GM23338 (cell line): ENCODE data around the gene HAO1. TPM values are rescaled to one million over a fixed set of nuclear protein-coding genes. Genes with fewer than 3 reads are reported as not detected.

Experiments used
- ATAC-seq: fragments of 200-7000 bp; cut with Tn5 transposase; 3 replicates; pipeline ENCODE4 v1.9.1; 2020
- DNase-seq: peaks from one replicate; pipeline ENCODE4 v3.0.0-alpha.2; 2015; ENCODE audit warnings: low spot score
- H2AFZ ChIP-seq: fragments of 200-600 bp; sonication (generic); 2 replicates; pipeline ENCODE4 v1.8.0; 2016; ENCODE audit warnings: antibody characterized with exemption, mild to moderate bottlenecking, moderate library complexity
- H3F3A ChIP-seq: fragments of 200-600 bp; sonication (generic); replicated peaks from 2 replicates; pipeline ENCODE4 v1.8.0; 2017; ENCODE audit warnings: antibody characterized with exemption, mixed run types, low read depth
- H3K27ac ChIP-seq: fragments of 200-600 bp; sonication (generic); 2 replicates; pipeline ENCODE4 v1.6.1; 2016; ENCODE audit warnings: low read depth
- H3K27me3 ChIP-seq: fragments of 200-600 bp; sonication (generic); 2 replicates; pipeline ENCODE4 v1.8.0; 2016; ENCODE audit warnings: mild to moderate bottlenecking, mixed run types, moderate library complexity; ENCODE audit not compliant: insufficient read depth
- H3K36me3 ChIP-seq: fragments of 200-600 bp; sonication (generic); 2 replicates; pipeline ENCODE4 v1.8.0; 2016; ENCODE audit warnings: mild to moderate bottlenecking; ENCODE audit not compliant: insufficient read depth
- H3K4me1 ChIP-seq: fragments of 200-600 bp; sonication (generic); 2 replicates; pipeline ENCODE4 v1.8.0; 2016; ENCODE audit warnings: mild to moderate bottlenecking, moderate library complexity; ENCODE audit not compliant: insufficient read depth
- H3K4me2 ChIP-seq: fragments of 200-600 bp; sonication (generic); 2 replicates; pipeline ENCODE4 v1.7.1; 2017; ENCODE audit warnings: mixed run types
- H3K4me3 ChIP-seq: fragments of 200-600 bp; sonication (generic); 2 replicates; pipeline ENCODE4 v1.6.1; 2016; ENCODE audit warnings: mixed run types
- H3K79me2 ChIP-seq: fragments of 200-600 bp; sonication (generic); replicated peaks from 2 replicates; pipeline ENCODE4 v1.8.0; 2017; ENCODE audit warnings: mild to moderate bottlenecking; ENCODE audit not compliant: insufficient read depth
- H3K9me2 ChIP-seq: fragments of 200-600 bp; sonication (generic); 2 replicates; pipeline ENCODE4 v1.8.0; 2017; ENCODE audit not compliant: insufficient read depth
- H4K20me1 ChIP-seq: fragments of 200-600 bp; sonication (generic); replicated peaks from 2 replicates; pipeline ENCODE4 v1.8.0; 2017; ENCODE audit warnings: mild to moderate bottlenecking; ENCODE audit not compliant: insufficient read depth
- H3K27ac Mint-ChIP-seq: 2 replicates; pipeline ENCODE4 v1.8.0; 2020; ENCODE audit warnings: inconsistent platforms, mild to moderate bottlenecking, moderate library complexity, mixed read lengths
- H3K27me3 Mint-ChIP-seq: 3 replicates; pipeline ENCODE4 v1.8.0; 2022; ENCODE audit warnings: low read depth, mild to moderate bottlenecking, moderate library complexity, mixed read lengths, inconsistent platforms; ENCODE audit not compliant: insufficient read depth, poor library complexity
- H3K36me3 Mint-ChIP-seq: 3 replicates; pipeline ENCODE4 v1.8.0; 2021; ENCODE audit warnings: low read depth, mild to moderate bottlenecking, inconsistent platforms, moderate library complexity, mixed read lengths
- H3K4me1 Mint-ChIP-seq: 3 replicates; pipeline ENCODE4 v1.8.0; 2020; ENCODE audit warnings: mild to moderate bottlenecking, inconsistent platforms, mixed read lengths
- H3K4me3 Mint-ChIP-seq: 3 replicates; pipeline ENCODE4 v1.8.0; 2021; ENCODE audit warnings: moderate library complexity, mild to moderate bottlenecking, inconsistent platforms, mixed read lengths
- H3K9me3 Mint-ChIP-seq: 3 replicates; pipeline ENCODE4 v1.8.0; 2020; ENCODE audit warnings: moderate library complexity, mild to moderate bottlenecking, inconsistent platforms, mixed read lengths
- ETS1 ChIP-seq: IDR thresholded peaks from 2 replicates; pipeline ENCODE4 v1.6.1; 2016; ENCODE audit warnings: antibody characterized with exemption
- EZH2 ChIP-seq: fragments of 200-600 bp; sonication (generic); IDR thresholded peaks from one replicate; pipeline ENCODE4 v1.8.0; 2017; ENCODE audit warnings: antibody characterized with exemption, mild to moderate bottlenecking, low read depth; ENCODE audit not compliant: unreplicated experiment
- EZH2phosphoT487 ChIP-seq: fragments of 200-600 bp; sonication (generic); IDR thresholded peaks from one replicate; pipeline ENCODE4 v1.8.1; 2018; ENCODE audit warnings: antibody characterized with exemption; ENCODE audit not compliant: unreplicated experiment
- JUNB ChIP-seq: IDR thresholded peaks from one replicate; pipeline ENCODE4 v1.6.1; 2016; ENCODE audit warnings: antibody characterized with exemption; ENCODE audit not compliant: unreplicated experiment
- NANOG ChIP-seq: IDR thresholded peaks from 2 replicates; pipeline ENCODE4 v1.6.1; 2016; ENCODE audit warnings: antibody characterized with exemption, borderline replicate concordance
- POLR2AphosphoS5 ChIP-seq: IDR thresholded peaks from 2 replicates; pipeline ENCODE4 v1.6.1; 2016; ENCODE audit warnings: antibody characterized with exemption, low read depth
- REST ChIP-seq: IDR thresholded peaks from one replicate; pipeline ENCODE4 v1.6.1; 2018; ENCODE audit warnings: antibody characterized with exemption; ENCODE audit not compliant: unreplicated experiment
- ZNF114 ChIP-seq: fragments of 250-450 bp; sonication (Bioruptor Pico); IDR thresholded peaks from 2 replicates; pipeline ENCODE4 v1.5.0; 2020; ENCODE audit warnings: mild to moderate bottlenecking, moderate library complexity
- ZNF331 ChIP-seq: fragments of 250-450 bp; sonication (Bioruptor Pico); IDR thresholded peaks from 2 replicates; pipeline ENCODE4 v1.5.0; 2020; ENCODE audit warnings: low read depth, mild to moderate bottlenecking, moderate library complexity
- polyA plus RNA-seq: library from polyadenylated mRNA; unstranded; fragments of >200 nt; fragmentation: Nextera tagmentation; extraction: Ambion mirVana; gene quantifications from 2 replicates; pipeline ENCODE4 v1.2.1, GENCODE V29; 2016
- total RNA-seq: library from RNA; depleted of rRNA; stranded (reverse); fragments of >200 nt; shearing (Covaris generic); gene quantifications from 2 replicates; pipeline ENCODE4 v1.2.3, GENCODE V29; 2014
- TF ChIP-seq, protein P1 (sequence below), 2 experiments: fragments of 200-600 bp in 1 of 2; sonication (generic) in 1 of 2; conservative IDR thresholded peaks; 2 replicates each; pipeline versions ENCODE4 v1.5.1 to v1.6.1; 2016 to 2017; ENCODE audit warnings: antibody characterized with exemption in 2 of 2, low read depth in 2 of 2, mild to moderate bottlenecking in 2 of 2, moderate library complexity in 1 of 2
- TF ChIP-seq, protein P2 (sequence below): fragments of 250-450 bp; sonication (Bioruptor Pico); IDR thresholded peaks from 2 replicates; pipeline ENCODE4 v1.5.0; 2020; ENCODE audit warnings: mild to moderate bottlenecking, moderate library complexity

The HAO1 gene
- total and polyA plus RNA-seq, 2 experiments from 2014 or later: not detected

- TF ChIP-seq JUNB: no peak
- no peak for TF ChIP-seq POLR2AphosphoS5
- TF ChIP-seq EZH2phosphoT487: no peak
- no peak for TF ChIP-seq EZH2
- TF ChIP-seq ETS1: no peak
Measured at GRCh38 chr20:7908905-7909304, 31.4 kb downstream of the HAO1 start (continued).

DNA sequence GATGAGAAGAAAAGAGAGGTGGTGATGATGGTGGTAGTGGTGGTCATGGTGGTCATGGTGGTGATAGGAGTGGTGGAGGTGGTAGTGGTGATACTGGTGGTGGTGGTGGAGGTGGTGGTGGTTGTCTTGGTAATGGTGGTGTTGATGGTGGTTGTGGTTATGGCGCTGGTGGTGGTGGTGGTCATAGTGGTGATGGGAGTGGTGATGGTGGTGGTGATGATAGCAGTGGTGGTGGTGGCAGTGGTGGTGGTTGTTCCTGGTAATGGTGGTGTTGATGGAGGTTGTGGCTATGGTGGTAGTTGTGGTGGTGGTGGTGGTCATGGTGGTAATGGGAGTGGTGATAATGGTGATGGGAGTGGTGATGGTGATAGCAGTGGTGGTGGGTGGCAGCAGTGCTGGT, 36.8 kb downstream of the HAO1 start:
- H3K27ac ChIP-seq: no peak overlapping the region
- DNase-seq (no peak), ATAC-seq (no peak)
- no peaks in the 10 kb centered on the region; the same call in 1 of the 2 replicates for H3K9me2 ChIP-seq
- H3K27me3 ChIP-seq: no peaks in the 10 kb centered on the region
- H3K4me2 ChIP-seq: no peak overlapping the region
- Mint-ChIP-seq H3K27ac (no peak overlapping the region), H3K9me3 (no peaks in the 10 kb centered on the region), H3K27me3 (no peaks in the 10 kb centered on the region), H3K4me1 (no peaks in the 10 kb centered on the region), H3K36me3 (no peaks in the 10 kb centered on the region), H3K4me3 (no peak overlapping the region)
- H4K20me1 ChIP-seq: no peaks in the 10 kb centered on the region
- no peaks in the 10 kb centered on the region for H3F3A ChIP-seq
- H3K36me3 ChIP-seq: no peaks in the 10 kb centered on the region
- no peaks in the 10 kb centered on the region for H3K4me1 ChIP-seq
- no peak overlapping the region for H3K4me3 ChIP-seq
- H2AFZ ChIP-seq: no peak overlapping the region
- H3K79me2 ChIP-seq: no peaks in the 10 kb centered on the region
- TF ChIP-seq, protein P1, sequence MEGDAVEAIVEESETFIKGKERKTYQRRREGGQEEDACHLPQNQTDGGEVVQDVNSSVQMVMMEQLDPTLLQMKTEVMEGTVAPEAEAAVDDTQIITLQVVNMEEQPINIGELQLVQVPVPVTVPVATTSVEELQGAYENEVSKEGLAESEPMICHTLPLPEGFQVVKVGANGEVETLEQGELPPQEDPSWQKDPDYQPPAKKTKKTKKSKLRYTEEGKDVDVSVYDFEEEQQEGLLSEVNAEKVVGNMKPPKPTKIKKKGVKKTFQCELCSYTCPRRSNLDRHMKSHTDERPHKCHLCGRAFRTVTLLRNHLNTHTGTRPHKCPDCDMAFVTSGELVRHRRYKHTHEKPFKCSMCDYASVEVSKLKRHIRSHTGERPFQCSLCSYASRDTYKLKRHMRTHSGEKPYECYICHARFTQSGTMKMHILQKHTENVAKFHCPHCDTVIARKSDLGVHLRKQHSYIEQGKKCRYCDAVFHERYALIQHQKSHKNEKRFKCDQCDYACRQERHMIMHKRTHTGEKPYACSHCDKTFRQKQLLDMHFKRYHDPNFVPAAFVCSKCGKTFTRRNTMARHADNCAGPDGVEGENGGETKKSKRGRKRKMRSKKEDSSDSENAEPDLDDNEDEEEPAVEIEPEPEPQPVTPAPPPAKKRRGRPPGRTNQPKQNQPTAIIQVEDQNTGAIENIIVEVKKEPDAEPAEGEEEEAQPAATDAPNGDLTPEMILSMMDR (conservative IDR thresholded peaks at IDR 0.05; ENCODE audit: low read depth in 2 of 2): no peak
- TF ChIP-seq ZNF331 (CRISPR knock-in tag) (no peak), POLR2AphosphoS5 (no peak), EZH2phosphoT487 (no peak), REST (no peak), ETS1 (no peak), JUNB (no peak), ZNF114 (CRISPR knock-in tag) (no peak), NANOG (no peak), EZH2 (no peak)
- TF ChIP-seq, protein P2, sequence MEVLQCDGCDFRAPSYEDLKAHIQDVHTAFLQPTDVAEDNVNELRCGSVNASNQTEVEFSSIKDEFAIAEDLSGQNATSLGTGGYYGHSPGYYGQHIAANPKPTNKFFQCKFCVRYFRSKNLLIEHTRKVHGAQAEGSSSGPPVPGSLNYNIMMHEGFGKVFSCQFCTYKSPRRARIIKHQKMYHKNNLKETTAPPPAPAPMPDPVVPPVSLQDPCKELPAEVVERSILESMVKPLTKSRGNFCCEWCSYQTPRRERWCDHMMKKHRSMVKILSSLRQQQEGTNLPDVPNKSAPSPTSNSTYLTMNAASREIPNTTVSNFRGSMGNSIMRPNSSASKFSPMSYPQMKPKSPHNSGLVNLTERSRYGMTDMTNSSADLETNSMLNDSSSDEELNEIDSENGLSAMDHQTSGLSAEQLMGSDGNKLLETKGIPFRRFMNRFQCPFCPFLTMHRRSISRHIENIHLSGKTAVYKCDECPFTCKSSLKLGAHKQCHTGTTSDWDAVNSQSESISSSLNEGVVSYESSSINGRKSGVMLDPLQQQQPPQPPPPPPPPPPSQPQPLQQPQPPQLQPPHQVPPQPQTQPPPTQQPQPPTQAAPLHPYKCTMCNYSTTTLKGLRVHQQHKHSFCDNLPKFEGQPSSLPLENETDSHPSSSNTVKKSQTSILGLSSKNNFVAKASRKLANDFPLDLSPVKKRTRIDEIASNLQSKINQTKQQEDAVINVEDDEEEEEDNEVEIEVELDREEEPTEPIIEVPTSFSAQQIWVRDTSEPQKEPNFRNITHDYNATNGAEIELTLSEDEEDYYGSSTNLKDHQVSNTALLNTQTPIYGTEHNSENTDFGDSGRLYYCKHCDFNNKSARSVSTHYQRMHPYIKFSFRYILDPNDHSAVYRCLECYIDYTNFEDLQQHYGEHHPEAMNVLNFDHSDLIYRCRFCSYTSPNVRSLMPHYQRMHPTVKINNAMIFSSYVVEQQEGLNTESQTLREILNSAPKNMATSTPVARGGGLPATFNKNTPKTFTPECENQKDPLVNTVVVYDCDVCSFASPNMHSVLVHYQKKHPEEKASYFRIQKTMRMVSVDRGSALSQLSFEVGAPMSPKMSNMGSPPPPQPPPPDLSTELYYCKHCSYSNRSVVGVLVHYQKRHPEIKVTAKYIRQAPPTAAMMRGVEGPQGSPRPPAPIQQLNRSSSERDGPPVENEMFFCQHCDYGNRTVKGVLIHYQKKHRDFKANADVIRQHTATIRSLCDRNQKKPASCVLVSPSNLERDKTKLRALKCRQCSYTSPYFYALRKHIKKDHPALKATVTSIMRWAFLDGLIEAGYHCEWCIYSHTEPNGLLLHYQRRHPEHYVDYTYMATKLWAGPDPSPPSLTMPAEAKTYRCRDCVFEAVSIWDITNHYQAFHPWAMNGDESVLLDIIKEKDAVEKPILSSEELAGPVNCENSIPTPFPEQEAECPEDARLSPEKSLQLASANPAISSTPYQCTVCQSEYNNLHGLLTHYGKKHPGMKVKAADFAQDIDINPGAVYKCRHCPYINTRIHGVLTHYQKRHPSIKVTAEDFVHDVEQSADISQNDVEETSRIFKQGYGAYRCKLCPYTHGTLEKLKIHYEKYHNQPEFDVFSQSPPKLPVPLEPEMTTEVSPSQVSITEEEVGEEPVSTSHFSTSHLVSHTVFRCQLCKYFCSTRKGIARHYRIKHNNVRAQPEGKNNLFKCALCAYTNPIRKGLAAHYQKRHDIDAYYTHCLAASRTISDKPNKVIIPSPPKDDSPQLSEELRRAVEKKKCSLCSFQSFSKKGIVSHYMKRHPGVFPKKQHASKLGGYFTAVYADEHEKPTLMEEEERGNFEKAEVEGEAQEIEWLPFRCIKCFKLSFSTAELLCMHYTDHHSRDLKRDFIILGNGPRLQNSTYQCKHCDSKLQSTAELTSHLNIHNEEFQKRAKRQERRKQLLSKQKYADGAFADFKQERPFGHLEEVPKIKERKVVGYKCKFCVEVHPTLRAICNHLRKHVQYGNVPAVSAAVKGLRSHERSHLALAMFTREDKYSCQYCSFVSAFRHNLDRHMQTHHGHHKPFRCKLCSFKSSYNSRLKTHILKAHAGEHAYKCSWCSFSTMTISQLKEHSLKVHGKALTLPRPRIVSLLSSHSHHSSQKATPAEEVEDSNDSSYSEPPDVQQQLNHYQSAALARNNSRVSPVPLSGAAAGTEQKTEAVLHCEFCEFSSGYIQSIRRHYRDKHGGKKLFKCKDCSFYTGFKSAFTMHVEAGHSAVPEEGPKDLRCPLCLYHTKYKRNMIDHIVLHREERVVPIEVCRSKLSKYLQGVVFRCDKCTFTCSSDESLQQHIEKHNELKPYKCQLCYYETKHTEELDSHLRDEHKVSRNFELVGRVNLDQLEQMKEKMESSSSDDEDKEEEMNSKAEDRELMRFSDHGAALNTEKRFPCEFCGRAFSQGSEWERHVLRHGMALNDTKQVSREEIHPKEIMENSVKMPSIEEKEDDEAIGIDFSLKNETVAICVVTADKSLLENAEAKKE (CRISPR knock-in tag): no peak
